HL-60 (cell line): ENCODE measurements around the gene CKAP2L.

Experiments
- DNase-seq, 2 experiments: peaks; one replicate each; pipeline ENCODE4 v3.0.0-alpha.2; 2010 to 2020; ENCODE audit warnings: low read depth in 1 of 2, low spot score in 1 of 2
- H3K27ac ChIP-seq: fragments of 250-450 bp; sonication (Bioruptor Pico); replicated peaks from 2 replicates; pipeline ENCODE4 v1.5.1; 2020; ENCODE audit warnings: mild to moderate bottlenecking, moderate library complexity
- H3K27me3 ChIP-seq: fragments of 250-450 bp; sonication (Bioruptor Pico); 2 replicates; pipeline ENCODE4 v1.5.1; 2021; ENCODE audit warnings: mild to moderate bottlenecking, moderate library complexity; ENCODE audit not compliant: insufficient read depth, poor library complexity, severe bottlenecking
- H3K4me3 ChIP-seq: replicated peaks from 2 replicates; pipeline ENCODE4 v1.5.1; 2011; ENCODE audit warnings: mild to moderate bottlenecking, control low read depth, low read length; ENCODE audit not compliant: insufficient read depth
- CTCF ChIP-seq: IDR thresholded peaks from one replicate; pipeline ENCODE4 v1.5.1; 2011; ENCODE audit warnings: low read length, control low read depth, inconsistent platforms; ENCODE audit not compliant: insufficient read depth
- GABPA ChIP-seq: IDR thresholded peaks from 2 replicates; pipeline ENCODE4 v1.6.1; 2012; ENCODE audit warnings: low read depth
- POLR2AphosphoS5 ChIP-seq: IDR thresholded peaks from 2 replicates; pipeline ENCODE4 v1.6.1; 2012; ENCODE audit warnings: low read depth
- REST ChIP-seq: IDR thresholded peaks from 2 replicates; pipeline ENCODE4 v1.6.1; 2012; ENCODE audit warnings: low read depth; ENCODE audit not compliant: insufficient replicate concordance
- SPI1 ChIP-seq: IDR thresholded peaks from 2 replicates; pipeline ENCODE4 v1.6.1; 2012; ENCODE audit warnings: low read depth, mild to moderate bottlenecking, borderline replicate concordance

CKAP2L gene

GRCh38 chr2:112714331-112714730 is 50.1 kb downstream of the CKAP2L start:
- H3K27me3 ChIP-seq: no peaks in the 10 kb centered on the region
- no peak for TF ChIP-seq POLR2AphosphoS5
- TF ChIP-seq REST: no peak
- no peak for TF ChIP-seq CTCF
- TF ChIP-seq SPI1: no peak
- no peak for TF ChIP-seq GABPA
- DNase-seq: no peak
- no peak overlapping the region for H3K27ac ChIP-seq
- H3K4me3 ChIP-seq: no peak overlapping the region

DNA sequence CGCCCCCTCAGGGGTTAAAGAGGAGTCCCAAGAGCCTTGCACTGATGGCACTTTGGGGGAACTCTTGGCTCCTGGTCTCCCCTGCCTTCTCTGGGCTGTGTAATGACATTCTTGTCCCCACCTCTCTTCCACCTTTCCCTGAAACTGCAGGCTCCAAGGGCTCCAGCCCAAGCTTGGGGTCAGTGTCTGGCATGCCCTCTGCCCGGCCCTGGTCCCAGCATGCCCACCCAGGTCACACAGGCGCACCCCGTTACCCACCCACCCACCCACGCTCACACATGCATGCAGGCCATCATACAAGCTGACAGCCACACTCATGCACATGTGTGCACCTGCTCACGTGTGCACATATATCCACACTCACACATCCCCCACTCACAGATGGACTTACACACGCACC is 50.5 kb downstream of the CKAP2L start:
- Histone ChIP-seq H3K27ac (no peak overlapping the region), H3K27me3 (no peaks in the 10 kb centered on the region), H3K4me3 (no peak overlapping the region)
- TF ChIP-seq POLR2AphosphoS5: no peak
- TF ChIP-seq REST: no peak
- TF ChIP-seq CTCF: no peak
- TF ChIP-seq GABPA: no peak
- TF ChIP-seq SPI1: no peak
- DNase-seq: no peak

DNA sequence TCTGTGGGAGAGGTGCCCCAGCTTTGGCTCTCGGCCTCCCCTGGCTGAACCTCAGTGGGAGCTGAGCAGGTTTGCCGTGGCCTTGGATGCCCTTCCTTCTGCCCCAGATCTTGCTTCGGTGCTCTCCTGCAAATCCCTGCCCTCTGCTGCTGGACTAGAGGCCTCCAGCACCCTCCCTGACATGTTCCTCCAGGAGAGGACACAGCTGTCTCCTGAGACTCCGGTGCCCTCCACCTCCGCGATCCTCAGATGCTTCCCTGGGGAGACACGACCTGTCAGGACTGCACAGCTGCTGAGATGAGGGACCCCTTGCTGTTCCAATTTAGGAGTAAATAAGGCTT is 50.9 kb downstream of the CKAP2L start:
- no peak for TF ChIP-seq SPI1
- TF ChIP-seq GABPA: no peak
- no peak for TF ChIP-seq REST
- TF ChIP-seq POLR2AphosphoS5: no peak
- TF ChIP-seq CTCF: no peak
- no peak overlapping the region for H3K4me3 ChIP-seq
- DNase-seq: no peak
- no peak overlapping the region for H3K27ac ChIP-seq
- H3K27me3 ChIP-seq: no peaks in the 10 kb centered on the region
